Tibial nerve (tissue), 4 donors: ENCODE results near the gene SLC2A5.

Experiments used
- CTCF ChIP-seq, 5 experiments: fragments of 200-600 bp in 3 of 5; fragments of 450-650 bp in 2 of 5; sonication (generic) in 3 of 5; IDR thresholded peaks; one replicate each; pipeline ENCODE4 v1.5.1; 2016 to 2019; ENCODE audit warnings: antibody characterized with exemption in 5 of 5, mild to moderate bottlenecking in 3 of 5, moderate library complexity in 2 of 5
- EP300 ChIP-seq, 2 donors: sonication (generic); formaldehyde crosslinking; IDR thresholded peaks; one replicate each; pipeline ENCODE4 v1.6.1; 2017; ENCODE audit warnings: antibody characterized with exemption in 2 of 2, mild to moderate bottlenecking in 1 of 2
- POLR2A ChIP-seq, 2 donors: fragments of 450-650 bp; IDR thresholded peaks; one replicate each; pipeline ENCODE4 v1.6.1; 2017; ENCODE audit warnings: antibody characterized with exemption in 2 of 2, mild to moderate bottlenecking in 2 of 2, moderate library complexity in 2 of 2

- no peak for TF ChIP-seq CTCF (IDR thresholded peaks at IDR 0.05)
- TF ChIP-seq POLR2A (IDR thresholded peaks at IDR 0.05) = no peak
- no peak for TF ChIP-seq EP300 (IDR thresholded peaks at IDR 0.05)
These were observed 30.3 kb downstream of the SLC2A5 start for GRCh38 chr1:9038881-9039760.
